Measurements from ENCODE around the gene UBTD2. TPM values are rescaled to one million over a fixed set of nuclear protein-coding genes. Genes with fewer than 3 reads are reported as not detected.

UBTD2 gene
- total and polyA plus RNA-seq, 2 donors (not counting 1 experiment from before 2014, with no cell fraction given): 1.4 to 9.2 TPM

DNA sequence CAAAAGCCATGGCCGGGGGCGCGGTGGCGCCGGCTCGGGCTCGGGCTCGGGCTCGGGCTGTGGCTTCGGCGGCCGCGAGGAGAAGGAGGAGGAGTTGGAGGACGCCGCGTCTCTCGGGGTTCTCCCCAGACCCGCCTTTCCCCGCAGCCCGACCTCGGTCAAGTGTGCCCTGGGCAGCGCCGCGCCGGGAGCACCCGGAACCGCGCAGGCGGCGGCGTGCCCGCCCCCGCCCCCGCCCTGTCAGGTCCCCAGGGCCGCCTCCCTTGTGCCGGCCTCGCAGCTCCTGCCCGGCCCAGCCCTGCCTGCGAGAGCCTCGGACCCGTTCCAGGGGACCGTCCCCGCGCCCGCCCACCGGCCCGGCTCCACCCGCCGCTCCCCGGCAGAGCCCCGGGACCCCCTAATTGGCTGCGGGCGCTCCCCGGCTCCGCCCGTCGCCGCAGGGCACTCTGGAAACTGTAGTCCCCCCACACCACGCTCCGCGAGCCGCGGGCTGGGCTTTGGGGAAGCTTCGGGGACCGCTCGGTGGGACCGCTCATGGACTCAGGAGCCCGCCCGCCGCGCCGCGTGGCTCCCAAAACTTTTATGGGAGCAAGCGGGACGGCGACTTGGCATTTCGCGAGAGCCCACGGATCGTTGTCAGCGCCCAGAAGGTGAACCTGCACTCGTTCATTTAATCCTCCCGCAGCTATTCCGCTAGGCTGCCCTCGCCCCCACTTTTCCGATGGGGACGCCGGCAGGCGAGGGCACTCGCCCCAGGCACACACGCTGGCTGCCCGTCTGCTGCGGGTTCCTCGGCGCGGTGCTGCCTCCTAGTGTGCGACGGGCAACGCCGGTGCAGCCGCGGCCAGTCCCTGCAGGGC is 95.3 kb downstream of the UBTD2 start, which contains the start of gene STK10:
Gene STK10, minus strand, starts transcription at position 192 of the 860 bp plus-strand sequence. Its CDS starts 182 bp downstream, at position 10.
- peaks cover 0 to 11% of the 10 kb centered on the region in 2 experiments for H3K36me3 ChIP-seq (replicated peaks in 1 of 2; ENCODE audit: control extremely low read depth in 1 of 2, control insufficient read depth in 1 of 2, extremely low read depth in 1 of 2, insufficient read depth in 2 of 2, low read length in 1 of 2)
- peak within 1 kb of the TSS; percentile 88 to 99 (median 98) for H3K4me3 ChIP-seq (ENCODE audit: control extremely low read depth in 1 of 5, extremely low read depth in 1 of 5, insufficient read depth in 1 of 5, low read depth in 2 of 5, low read length in 4 of 5)
- ATAC-seq (ENCODE audit: low read depth) (peak; percentile 81), DNase-seq (peak; percentile 94)
- ChIA-PET CTCF (interaction anchor here (0.6 to 11.2 kb wide), 33 partner anchors 9 to 277 kb away, joined by 3 to 245 read pairs (median 6); partner anchors contain the start of gene FBXW11), POLR2A (interaction anchor here (1.0 to 6.1 kb wide), 5 partner anchors 12 to 181 kb away, joined by 5 to 95 read pairs (median 17); partner anchors contain the start of gene FBXW11)
- WGBS (ENCODE audit: insufficient coverage): under 1% methylated on average over 102 of the region's 102 CpGs
- Mint-ChIP-seq H3K9me3 (ENCODE audit: insufficient read depth) (no peaks in the 10 kb centered on the region), H3K27ac (peak within 1 kb of the TSS; percentile 99), H3K27me3 (no peaks in the 10 kb centered on the region), H3K4me3 (peak within 1 kb of the TSS; percentile 100), H3K4me1 (peaks cover 39% of the 10 kb centered on the region)
- H2AFZ ChIP-seq (ENCODE audit: insufficient read depth, low read depth, low read length, poor library complexity, severe bottlenecking): peak within 1 kb of the TSS; percentile 71
- H3K9ac ChIP-seq (ENCODE audit: low read length): peak within 1 kb of the TSS; percentile 90
- intact Hi-C loops (cut with micrococcal nuclease): loop anchor here (1.0 to 10.0 kb wide), 10 partner anchors 13 to 1427 kb away; partner anchors contain the start of genes BOD1, FBXW11 and UBTD2
- H4K20me1 ChIP-seq (ENCODE audit: control insufficient read depth, insufficient read depth, low read length, poor library complexity, severe bottlenecking): peaks cover 23% of the 10 kb centered on the region
- H3K4me2 ChIP-seq (replicated peaks; ENCODE audit: low read depth, low read length, poor library complexity, severe bottlenecking): peak within 1 kb of the TSS; percentile 91
- peaks cover 43% of the 10 kb centered on the region for H3K79me2 ChIP-seq (ENCODE audit: control insufficient read depth, insufficient read depth, low read length)
- H3K4me1 ChIP-seq (ENCODE audit: control insufficient read depth in 2 of 2, insufficient read depth in 2 of 2, low read length in 2 of 2): peaks cover 35 to 48% of the 10 kb centered on the region in 2 donors
- H3K27me3 ChIP-seq (replicated peaks in 1 of 4; ENCODE audit: control extremely low read depth in 1 of 4, control insufficient read depth in 3 of 4, insufficient read depth in 4 of 4, low read length in 3 of 4): no peaks in the 10 kb centered on the region
- H3K27ac ChIP-seq (ENCODE audit: low read length in 2 of 2): peak within 1 kb of the TSS; percentile 74 to 89
- no peaks in the 10 kb centered on the region for H3K9me3 ChIP-seq (ENCODE audit: control extremely low read depth in 1 of 3, control insufficient read depth in 2 of 3, insufficient read depth in 1 of 3, low read length in 2 of 3)
- TF ChIP-seq EZH2 (IDR thresholded peaks at IDR 0.05; ENCODE audit: borderline replicate concordance, insufficient read depth, low read depth, low read length, poor library complexity, severe bottlenecking): no peak
- TF ChIP-seq, protein P1, sequence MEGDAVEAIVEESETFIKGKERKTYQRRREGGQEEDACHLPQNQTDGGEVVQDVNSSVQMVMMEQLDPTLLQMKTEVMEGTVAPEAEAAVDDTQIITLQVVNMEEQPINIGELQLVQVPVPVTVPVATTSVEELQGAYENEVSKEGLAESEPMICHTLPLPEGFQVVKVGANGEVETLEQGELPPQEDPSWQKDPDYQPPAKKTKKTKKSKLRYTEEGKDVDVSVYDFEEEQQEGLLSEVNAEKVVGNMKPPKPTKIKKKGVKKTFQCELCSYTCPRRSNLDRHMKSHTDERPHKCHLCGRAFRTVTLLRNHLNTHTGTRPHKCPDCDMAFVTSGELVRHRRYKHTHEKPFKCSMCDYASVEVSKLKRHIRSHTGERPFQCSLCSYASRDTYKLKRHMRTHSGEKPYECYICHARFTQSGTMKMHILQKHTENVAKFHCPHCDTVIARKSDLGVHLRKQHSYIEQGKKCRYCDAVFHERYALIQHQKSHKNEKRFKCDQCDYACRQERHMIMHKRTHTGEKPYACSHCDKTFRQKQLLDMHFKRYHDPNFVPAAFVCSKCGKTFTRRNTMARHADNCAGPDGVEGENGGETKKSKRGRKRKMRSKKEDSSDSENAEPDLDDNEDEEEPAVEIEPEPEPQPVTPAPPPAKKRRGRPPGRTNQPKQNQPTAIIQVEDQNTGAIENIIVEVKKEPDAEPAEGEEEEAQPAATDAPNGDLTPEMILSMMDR (IDR thresholded peaks at IDR 0.05): peak; percentile 87

All from B cell (primary cell).